H1 (cell line): ENCODE data around the gene TAF1B.

ENCODE experiments used
- CEBPB ChIP-seq: IDR thresholded peaks from 2 replicates; pipeline ENCODE4 v1.6.1; 2012; ENCODE audit warnings: low read depth, low read length
- EP300 ChIP-seq, 2 experiments: IDR thresholded peaks; 1 replicate in 1 of 2; 2 replicates in 1 of 2; pipeline ENCODE4 v1.6.1; 2011 to 2012; ENCODE audit warnings: low read depth in 2 of 2, low read length in 2 of 2, mild to moderate bottlenecking in 2 of 2, borderline replicate concordance in 1 of 2, inconsistent platforms in 1 of 2, moderate library complexity in 1 of 2
- EZH2 ChIP-seq: fragments of 200-600 bp; sonication (generic); IDR thresholded peaks from 2 replicates; pipeline ENCODE4 v1.7.1; 2012; ENCODE audit warnings: low read depth, mild to moderate bottlenecking, moderate library complexity, low read length, inconsistent platforms; ENCODE audit not compliant: severe bottlenecking
- GABPA ChIP-seq: IDR thresholded peaks from 2 replicates; pipeline ENCODE4 v1.6.1; 2011; ENCODE audit warnings: mild to moderate bottlenecking, low read length, moderate library complexity, borderline replicate concordance; ENCODE audit not compliant: insufficient read depth
- JUN ChIP-seq: IDR thresholded peaks from 2 replicates; pipeline ENCODE4 v1.6.1; 2011; ENCODE audit warnings: low read depth, mild to moderate bottlenecking, improper control_type of control experiment, low read length
- PHF8 ChIP-seq: fragments of 200-600 bp; sonication (generic); conservative IDR thresholded peaks from 2 replicates; pipeline ENCODE4 v1.7.1; 2012; ENCODE audit warnings: low read depth, mild to moderate bottlenecking, inconsistent platforms, low read length, moderate library complexity
- POLR2A ChIP-seq, 2 experiments: IDR thresholded peaks; 1 replicate in 1 of 2; 2 replicates in 1 of 2; pipeline ENCODE4 v1.6.1; 2011; ENCODE audit warnings: low read depth in 2 of 2, low read length in 2 of 2, mild to moderate bottlenecking in 2 of 2; ENCODE audit errors: control extremely low read depth in 1 of 2
- POLR2AphosphoS5 ChIP-seq: IDR thresholded peaks from 2 replicates; pipeline ENCODE4 v1.6.1; 2011; ENCODE audit warnings: low read depth, low read length
- SIN3A ChIP-seq, 2 experiments: IDR thresholded peaks in 1 of 2; conservative IDR thresholded peaks in 1 of 2; 2 replicates each; pipeline ENCODE4 v1.6.1; 2011 to 2012; ENCODE audit warnings: low read length in 2 of 2, improper control_type of control experiment in 1 of 2, low read depth in 1 of 2, mild to moderate bottlenecking in 1 of 2
- SIRT6 ChIP-seq: IDR thresholded peaks from one replicate; pipeline ENCODE4 v1.7.1; 2012; ENCODE audit warnings: low read length, inconsistent platforms
- SP1 ChIP-seq: IDR thresholded peaks from 2 replicates; pipeline ENCODE4 v1.6.1; 2011; ENCODE audit warnings: low read depth, low read length
- TBP ChIP-seq: IDR thresholded peaks from 2 replicates; pipeline ENCODE4 v1.6.1; 2011; ENCODE audit warnings: low read depth, low read length, improper control_type of control experiment
- TF ChIP-seq, protein P1 (sequence below), 3 experiments: IDR thresholded peaks; 1 replicate in 2 of 3; 2 replicates in 1 of 3; pipeline versions ENCODE4 v1.5.1 to v1.6.1; 2011; ENCODE audit warnings: low read length in 3 of 3, mild to moderate bottlenecking in 3 of 3, inconsistent platforms in 2 of 3, low read depth in 1 of 3, moderate library complexity in 1 of 3; ENCODE audit not compliant: insufficient read depth in 1 of 3; ENCODE audit errors: control extremely low read depth in 1 of 3

DNA sequence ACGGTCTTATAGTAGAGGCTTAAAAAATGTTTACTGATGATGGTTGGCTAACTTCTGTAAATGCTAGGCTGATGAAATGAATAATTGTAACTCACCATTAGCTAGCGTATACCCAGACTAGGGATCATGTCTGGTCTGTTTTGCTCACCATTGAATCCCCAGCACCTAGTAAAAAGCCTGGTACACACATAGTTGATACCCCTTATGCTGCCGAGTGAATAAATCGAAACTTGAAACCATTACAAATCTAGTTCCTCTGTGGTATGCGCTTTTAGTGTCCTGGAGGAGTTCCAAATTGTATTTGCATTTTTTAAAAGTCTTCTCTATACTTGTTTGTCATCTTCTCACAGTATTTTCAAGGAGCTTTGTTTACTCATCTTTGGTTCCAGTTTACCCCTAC is 1.3 kb downstream of the TAF1B start:
- TF ChIP-seq GABPA (no peak), SIN3A (conservative IDR thresholded peaks at IDR 0.05 in 1 of 2, IDR thresholded peaks at IDR 0.05 in 1 of 2; ENCODE audit: low read depth in 1 of 2, low read length in 2 of 2) (no peak), EZH2 (no peak), SIRT6 (no peak), POLR2A (IDR thresholded peaks at IDR 0.05; ENCODE audit: control extremely low read depth in 1 of 2, low read depth in 2 of 2, low read length in 2 of 2) (no peak), TBP (no peak), POLR2AphosphoS5 (no peak), EP300 (IDR thresholded peaks at IDR 0.05; ENCODE audit: borderline replicate concordance in 1 of 2, low read depth in 2 of 2, low read length in 2 of 2) (no peak), PHF8 (no peak), CEBPB (no peak), SP1 (no peak), JUN (no peak)
- TF ChIP-seq, protein P1, sequence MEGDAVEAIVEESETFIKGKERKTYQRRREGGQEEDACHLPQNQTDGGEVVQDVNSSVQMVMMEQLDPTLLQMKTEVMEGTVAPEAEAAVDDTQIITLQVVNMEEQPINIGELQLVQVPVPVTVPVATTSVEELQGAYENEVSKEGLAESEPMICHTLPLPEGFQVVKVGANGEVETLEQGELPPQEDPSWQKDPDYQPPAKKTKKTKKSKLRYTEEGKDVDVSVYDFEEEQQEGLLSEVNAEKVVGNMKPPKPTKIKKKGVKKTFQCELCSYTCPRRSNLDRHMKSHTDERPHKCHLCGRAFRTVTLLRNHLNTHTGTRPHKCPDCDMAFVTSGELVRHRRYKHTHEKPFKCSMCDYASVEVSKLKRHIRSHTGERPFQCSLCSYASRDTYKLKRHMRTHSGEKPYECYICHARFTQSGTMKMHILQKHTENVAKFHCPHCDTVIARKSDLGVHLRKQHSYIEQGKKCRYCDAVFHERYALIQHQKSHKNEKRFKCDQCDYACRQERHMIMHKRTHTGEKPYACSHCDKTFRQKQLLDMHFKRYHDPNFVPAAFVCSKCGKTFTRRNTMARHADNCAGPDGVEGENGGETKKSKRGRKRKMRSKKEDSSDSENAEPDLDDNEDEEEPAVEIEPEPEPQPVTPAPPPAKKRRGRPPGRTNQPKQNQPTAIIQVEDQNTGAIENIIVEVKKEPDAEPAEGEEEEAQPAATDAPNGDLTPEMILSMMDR (IDR thresholded peaks at IDR 0.05; ENCODE audit: control extremely low read depth in 1 of 3, insufficient read depth in 1 of 3, low read depth in 1 of 3, low read length in 3 of 3) = no peak
